A549 treated with ZK216348 at 1 μM for 4 hours (cell line): ENCODE measurements around the gene TLR1. TPM values are rescaled to one million over a fixed set of nuclear protein-coding genes. Genes with fewer than 3 reads are reported as not detected.

Experiments used
- total RNA-seq: library from RNA; stranded (reverse); fragments of 200-300 nt; extraction: Qiagen RNA extraction; gene quantifications from 5 replicates; pipeline ENCODE4 v1.2.3, GENCODE V29; 2022; ENCODE audit warnings: low read depth

Gene TLR1
- 0.17 to 0.81 TPM (median 0.32 TPM) in 5 replicates for total RNA-seq

GRCh38 chr4:38804654-38805295 is at the start of gene TLR1:
Gene TLR1, minus strand, starts transcription at chr4:38804791. Its CDS starts 5,960 bp downstream, at chr4:38798831.

GRCh38 chr4:38782452-38783108 is 22.0 kb downstream of the TLR1 start, which contains the start of gene TLR10:
Gene TLR10, minus strand, starts transcription at chr4:38782990. Its CDS starts 7,400 bp downstream, at chr4:38775590.

Other genes with a start within 250 kb of the TLR1 start
- 8.2 to 14.0 TPM (median 13.2 TPM) in 5 replicates for gene KLF3, start 140.6 kb downstream of the TLR1 start, total RNA-seq
- 0.06 TPM in 1 of 5 replicates, not detected in the others for gene TLR10, start 21.8 kb downstream of the TLR1 start, total RNA-seq
- gene TLR6, start 52.0 kb upstream of the TLR1 start, total RNA-seq, result 2.1 to 3.5 TPM (median 3.0 TPM) in 5 replicates
- 20.1 to 43.9 TPM (median 34.9 TPM) in 5 replicates for gene FAM114A1, start 63.0 kb upstream of the TLR1 start, total RNA-seq
- 15.7 to 27.8 TPM (median 18.8 TPM) in 5 replicates for gene TMEM156, start 227.6 kb upstream of the TLR1 start, total RNA-seq